ENCODE data around the gene NR0B2.

GRCh38 chr1:26946270-26946669 lies 32.5 kb upstream of the NR0B2 start:
- TF ChIP-seq CTCF (CRISPR knock-in tag; IDR thresholded peaks at IDR 0.05) = no peak
- TF ChIP-seq CHCHD3 (CRISPR knock-in tag; IDR thresholded peaks at IDR 0.05) = no peak
- no peak for TF ChIP-seq RNF219 (CRISPR knock-in tag; IDR thresholded peaks at IDR 0.05)
- TF ChIP-seq ZNF362 (CRISPR knock-in tag; IDR thresholded peaks at IDR 0.05; ENCODE audit: borderline replicate concordance) = no peak
- no peak for TF ChIP-seq SOX5 (CRISPR knock-in tag; IDR thresholded peaks at IDR 0.05; ENCODE audit: borderline replicate concordance)
- no peak for TF ChIP-seq SMC3 (IDR thresholded peaks at IDR 0.05; ENCODE audit: low read length)
- TF ChIP-seq ZNF121 (CRISPR knock-in tag; IDR thresholded peaks at IDR 0.05) = no peak
- no peak for TF ChIP-seq CHD4 (IDR thresholded peaks at IDR 0.05; ENCODE audit: borderline replicate concordance, low read length)
- TF ChIP-seq ZBTB43 (CRISPR knock-in tag; conservative IDR thresholded peaks at IDR 0.05) = no peak
- TF ChIP-seq TBL1XR1 (IDR thresholded peaks at IDR 0.05; ENCODE audit: borderline replicate concordance, low read length, partially characterized antibody) = no peak
- no peak for TF ChIP-seq GATAD2A (CRISPR knock-in tag; IDR thresholded peaks at IDR 0.05)

All from HepG2 (cell line).